Measurements from ENCODE around the gene SCG2.

DNA sequence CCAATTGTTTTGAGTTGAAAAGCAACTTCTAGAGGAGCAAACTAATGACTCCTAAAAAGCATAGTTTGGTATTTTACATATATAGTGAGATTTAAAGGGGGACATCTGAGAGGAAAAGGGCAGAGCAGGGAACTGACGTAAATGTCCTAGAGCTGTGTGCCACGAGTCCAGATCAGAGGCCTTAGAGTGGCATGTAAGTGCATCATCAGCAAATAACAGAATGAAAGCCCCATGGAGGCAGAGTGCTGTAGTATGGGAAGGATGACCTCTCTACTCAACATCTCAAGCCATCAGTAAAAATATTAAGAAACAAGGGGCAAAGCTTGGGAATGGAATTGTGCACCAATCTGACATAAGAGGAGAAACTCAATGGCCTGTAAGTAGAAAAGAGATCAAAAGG is 31.4 kb downstream of the SCG2 start:
- TF ChIP-seq, protein P1, sequence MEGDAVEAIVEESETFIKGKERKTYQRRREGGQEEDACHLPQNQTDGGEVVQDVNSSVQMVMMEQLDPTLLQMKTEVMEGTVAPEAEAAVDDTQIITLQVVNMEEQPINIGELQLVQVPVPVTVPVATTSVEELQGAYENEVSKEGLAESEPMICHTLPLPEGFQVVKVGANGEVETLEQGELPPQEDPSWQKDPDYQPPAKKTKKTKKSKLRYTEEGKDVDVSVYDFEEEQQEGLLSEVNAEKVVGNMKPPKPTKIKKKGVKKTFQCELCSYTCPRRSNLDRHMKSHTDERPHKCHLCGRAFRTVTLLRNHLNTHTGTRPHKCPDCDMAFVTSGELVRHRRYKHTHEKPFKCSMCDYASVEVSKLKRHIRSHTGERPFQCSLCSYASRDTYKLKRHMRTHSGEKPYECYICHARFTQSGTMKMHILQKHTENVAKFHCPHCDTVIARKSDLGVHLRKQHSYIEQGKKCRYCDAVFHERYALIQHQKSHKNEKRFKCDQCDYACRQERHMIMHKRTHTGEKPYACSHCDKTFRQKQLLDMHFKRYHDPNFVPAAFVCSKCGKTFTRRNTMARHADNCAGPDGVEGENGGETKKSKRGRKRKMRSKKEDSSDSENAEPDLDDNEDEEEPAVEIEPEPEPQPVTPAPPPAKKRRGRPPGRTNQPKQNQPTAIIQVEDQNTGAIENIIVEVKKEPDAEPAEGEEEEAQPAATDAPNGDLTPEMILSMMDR (conservative IDR thresholded peaks at IDR 0.05; ENCODE audit: low read length) = no peak
- no peak for TF ChIP-seq EZH2phosphoT487 (IDR thresholded peaks at IDR 0.05; ENCODE audit: borderline replicate concordance, low read depth, low read length)

Data from OCI-LY7 (cell line).